Fibroblast of skin of scalp (primary cell): Measurements from ENCODE around the gene KCNG2.

Experiments
- DNase-seq: peaks from one replicate; pipeline ENCODE4 v3.0.0-alpha.2; 2013

Gene KCNG2

DNA sequence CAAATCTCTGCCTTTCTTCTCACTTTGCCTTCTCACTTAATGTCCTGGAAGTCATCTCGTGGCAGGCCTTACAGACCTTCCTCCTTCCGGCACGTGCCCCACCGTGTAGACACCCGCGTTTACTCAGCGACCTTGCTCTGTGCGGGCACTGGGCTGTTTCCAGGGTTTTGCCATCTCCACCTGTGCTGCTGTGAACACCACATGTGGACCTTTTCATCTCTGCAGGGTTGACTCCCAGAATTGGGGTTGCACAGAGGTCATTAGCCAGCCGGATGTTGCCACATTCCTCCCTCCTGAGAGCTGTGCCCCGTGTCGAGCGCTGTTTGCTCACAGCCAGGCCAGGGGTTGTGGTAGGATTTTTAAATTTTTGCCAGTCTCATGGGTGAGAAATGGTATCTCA lies 25.4 kb downstream of the KCNG2 start:
- no peak for DNase-seq

DNA sequence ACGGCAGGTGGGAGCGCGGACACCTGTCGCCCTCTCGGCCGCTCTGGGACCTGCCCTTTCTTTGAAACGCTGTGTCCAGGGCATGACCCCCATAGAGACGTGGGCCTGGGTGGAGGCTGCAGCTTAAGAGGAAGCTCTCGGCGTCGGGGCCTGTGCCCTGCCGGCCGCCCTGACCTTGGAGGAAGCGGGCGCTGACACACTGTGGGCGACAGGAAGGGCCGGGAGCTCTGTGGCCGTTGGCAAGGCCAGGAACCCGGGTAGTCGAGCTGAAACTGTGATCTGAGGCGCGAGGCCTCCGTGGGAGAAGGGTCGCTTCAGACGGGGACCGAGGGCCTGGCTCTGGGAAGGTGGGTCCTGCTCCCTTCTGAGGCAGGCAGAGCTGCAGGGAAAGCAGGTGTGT lies 28.2 kb downstream of the KCNG2 start:
- DNase-seq, result no peak

DNA sequence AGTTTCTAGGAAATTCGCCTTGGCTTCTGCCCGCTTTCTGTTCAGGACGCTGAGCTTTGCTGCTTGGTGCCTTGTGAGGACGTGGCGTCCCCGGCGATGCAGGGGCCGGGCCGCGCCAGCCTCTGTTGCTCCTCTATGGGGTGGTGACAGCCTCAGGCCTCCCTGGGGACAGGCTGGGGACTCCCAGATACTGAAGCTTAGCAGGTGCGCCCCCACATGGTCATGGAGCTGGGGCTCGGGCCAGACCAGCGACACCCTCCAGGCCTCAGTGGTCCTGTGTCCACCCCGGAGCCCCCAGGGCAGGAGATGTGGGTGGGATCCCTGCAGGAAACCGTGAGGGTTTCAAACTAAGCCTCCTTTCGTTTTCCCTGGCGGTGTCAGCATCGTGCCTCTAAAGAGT lies 29.2 kb downstream of the KCNG2 start:
- DNase-seq, result no peak

DNA sequence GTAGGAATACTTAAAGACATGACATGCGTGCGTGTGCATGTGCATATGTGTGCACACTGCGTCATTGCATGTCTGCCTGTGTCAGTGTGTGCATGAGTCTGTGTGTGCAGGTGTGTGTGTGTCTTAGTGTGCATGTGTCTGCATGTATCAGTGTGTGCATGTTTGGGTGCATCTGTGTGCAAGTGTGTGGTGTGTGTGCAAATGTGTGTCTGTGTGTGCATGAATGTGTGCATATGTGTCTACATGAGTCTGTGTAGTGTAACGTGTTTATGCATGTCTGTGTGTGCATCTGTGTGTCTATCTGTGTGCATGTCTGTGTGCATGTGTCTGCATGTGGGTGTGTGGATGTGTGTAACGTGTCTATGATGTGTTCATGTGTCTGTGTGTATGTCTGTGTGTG lies 30.5 kb downstream of the KCNG2 start:
- DNase-seq, result no peak

DNA sequence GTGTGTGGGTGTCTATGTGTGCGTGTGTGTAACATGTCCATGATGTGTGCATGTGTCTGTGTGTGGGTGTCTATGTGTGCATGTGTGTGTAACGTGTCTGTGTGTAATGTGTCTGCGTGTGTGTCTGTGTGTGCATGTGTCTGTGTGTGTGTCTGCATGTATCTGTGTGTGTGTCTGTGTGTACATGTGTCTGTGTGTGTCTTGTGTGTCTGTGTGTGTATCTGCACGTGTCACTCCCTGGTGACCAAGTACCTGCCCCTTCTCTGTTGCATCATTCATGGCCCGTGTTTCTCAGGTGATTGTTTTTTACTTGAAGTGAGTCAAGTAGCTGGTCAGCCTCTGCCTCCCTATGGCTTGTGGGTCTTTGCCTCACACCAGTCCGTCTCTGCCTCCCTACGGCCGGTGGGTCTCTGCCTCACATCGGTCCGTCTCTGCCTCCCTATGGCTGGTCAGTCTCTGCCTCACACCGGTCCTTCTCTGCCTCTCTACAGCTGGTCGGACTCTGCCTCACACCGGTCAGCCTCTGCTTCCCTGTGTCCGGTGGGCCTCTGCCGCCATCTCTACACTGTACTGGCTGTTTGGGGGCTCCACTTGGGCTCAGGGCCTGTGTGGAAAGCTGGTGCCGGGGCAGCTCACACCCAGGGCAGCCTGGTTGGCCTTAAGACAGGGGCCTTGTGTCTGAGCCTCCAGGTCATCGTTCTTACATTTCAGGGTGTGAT lies 31.6 kb downstream of the KCNG2 start:
- no peak for DNase-seq

DNA sequence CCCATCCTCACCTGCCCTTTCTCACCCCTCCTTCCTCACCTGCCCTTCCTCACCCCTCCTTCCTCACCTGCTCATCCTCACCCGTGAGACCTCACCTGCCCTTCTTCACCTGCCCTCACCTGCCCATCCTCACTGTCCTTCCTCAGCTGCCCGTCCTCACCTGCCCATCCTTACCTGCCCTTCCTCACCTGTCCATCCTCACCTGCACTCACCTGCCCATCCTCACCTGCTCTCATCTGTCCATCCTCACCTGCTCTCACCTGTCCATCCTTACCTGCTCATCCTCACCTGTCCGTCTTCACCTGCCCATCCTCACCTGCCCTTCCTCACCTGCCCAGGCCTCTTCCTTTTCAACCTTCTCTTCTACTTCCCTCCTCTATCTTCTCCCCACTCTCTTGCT lies 34.4 kb downstream of the KCNG2 start:
- DNase-seq, result no peak

DNA sequence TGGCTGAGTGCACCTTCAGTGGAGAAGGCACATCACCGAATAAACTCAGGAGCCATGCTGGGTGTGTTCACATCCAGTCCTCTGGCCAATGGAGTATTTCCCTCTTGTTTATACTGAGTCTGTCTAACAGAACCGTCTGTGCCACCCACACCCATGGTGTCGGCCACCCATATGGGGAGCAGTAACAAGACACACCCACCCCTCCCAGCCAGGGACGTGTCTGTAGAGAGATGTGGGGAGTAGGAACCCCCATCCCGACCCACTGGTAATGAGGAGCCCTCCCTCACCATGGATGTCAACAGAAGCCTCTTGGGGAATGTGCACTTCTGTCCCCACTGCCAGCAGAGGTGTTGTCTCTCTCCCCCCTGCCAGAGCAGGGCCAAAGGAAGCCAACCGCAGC lies 37.1 kb downstream of the KCNG2 start:
- no peak for DNase-seq

DNA sequence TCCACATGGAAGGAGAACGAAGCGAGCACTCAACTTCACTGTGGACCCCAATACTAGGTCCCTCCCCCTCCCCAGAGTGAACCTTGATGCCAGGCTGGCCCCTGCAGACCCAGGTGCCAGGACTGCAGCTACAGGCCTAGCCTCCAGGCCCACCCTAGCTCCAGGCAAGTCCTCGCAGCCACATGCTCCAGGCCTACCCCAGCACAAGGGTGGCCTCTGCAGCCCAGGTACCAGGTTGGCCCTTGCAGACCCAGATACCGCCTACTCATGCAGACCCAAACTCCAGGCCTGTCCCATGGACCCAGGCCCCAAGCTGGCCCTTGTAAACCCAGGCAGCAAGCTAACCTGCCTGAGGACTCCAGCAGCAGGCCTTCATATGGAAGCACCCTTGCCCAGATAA lies 44.2 kb downstream of the KCNG2 start:
- DNase-seq, result no peak

DNA sequence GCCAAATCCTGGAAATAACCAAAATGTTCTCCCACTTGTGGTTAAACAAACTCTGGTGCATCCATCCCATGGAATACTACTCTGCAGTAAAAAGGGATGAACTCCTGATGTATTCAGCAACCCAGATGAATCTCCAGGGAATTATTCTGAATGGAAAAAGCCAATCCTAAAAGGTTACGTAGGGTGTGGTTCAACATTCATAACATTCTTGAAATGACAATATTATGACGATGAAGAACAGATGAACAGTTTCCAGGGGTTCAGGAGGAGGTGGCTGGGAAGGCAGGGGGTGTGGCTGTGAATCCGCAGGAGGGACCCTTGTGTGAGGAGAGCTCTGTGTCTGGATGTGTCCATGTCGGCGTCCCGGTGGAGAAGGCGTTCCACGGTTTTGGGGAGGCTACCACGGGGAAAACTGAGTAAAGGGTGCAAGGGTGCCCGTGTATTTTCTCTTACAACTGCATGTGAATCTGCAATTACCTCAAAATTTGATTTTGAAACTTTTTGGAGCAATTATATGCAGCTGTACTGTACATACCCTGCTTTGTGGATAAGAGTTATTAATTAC lies 47.3 kb downstream of the KCNG2 start:
- DNase-seq, result no peak

DNA sequence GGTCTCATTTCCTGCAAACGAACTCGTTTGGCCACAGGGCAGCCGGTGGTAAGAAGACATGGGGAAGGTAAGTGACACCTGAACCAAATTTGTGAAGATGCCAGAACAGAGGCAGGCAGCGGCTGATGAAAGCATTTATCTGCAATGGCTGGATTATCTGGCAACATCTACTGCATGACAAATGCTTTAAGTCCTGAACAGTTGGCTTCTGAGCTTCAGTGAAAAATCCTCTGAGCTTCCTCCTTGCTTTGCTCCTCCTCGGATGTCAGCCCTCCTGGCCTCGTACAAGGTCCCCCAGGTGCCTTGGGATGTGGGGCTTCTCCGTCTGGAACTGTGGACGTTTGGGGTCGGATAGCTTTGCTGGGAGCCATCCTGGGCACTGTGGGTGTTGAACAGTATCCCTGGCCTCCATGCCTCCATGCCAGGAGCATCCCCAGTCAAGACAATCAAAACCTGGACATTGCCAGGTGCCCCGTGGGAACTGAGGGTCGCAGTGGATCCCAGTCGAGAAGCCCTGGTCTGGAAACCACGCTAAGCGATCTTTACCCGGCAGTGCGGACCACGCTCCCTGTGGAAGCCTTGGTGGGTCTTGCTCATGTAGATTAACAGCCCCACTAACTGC lies 49.3 kb downstream of the KCNG2 start:
- no peak for DNase-seq

DNA sequence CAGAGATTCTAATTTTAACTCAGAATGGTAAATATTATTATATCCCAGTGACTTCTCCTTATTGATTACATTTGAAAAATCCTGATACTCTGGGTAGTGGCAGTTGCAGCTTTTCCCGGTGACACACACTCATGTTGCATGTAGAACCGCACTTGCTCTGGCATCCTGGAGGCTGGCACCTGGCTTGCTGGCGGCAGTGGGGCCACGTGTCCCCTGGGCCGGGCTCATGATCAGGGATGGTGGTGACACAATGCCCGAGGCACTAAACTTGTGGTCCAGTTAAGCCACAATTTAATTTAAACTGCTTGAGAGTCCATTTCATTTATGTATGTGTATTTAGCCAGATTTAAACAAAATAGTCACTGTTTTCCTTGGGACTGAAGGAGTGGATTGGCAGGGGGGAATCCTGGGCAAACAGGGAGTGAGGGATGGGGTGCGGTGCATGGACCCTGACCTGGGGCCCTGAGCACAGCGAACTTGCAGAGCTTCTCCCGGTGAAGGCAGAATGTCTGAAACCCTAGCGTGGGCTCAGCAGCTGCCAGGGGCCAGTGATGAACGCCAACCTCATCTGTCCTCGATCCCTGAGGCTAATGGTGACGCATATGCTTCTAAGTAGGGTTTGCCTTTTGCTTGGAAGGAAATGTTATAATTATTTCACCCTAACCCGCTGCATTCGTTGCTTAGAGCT lies 50.0 kb downstream of the KCNG2 start:
- no peak for DNase-seq

DNA sequence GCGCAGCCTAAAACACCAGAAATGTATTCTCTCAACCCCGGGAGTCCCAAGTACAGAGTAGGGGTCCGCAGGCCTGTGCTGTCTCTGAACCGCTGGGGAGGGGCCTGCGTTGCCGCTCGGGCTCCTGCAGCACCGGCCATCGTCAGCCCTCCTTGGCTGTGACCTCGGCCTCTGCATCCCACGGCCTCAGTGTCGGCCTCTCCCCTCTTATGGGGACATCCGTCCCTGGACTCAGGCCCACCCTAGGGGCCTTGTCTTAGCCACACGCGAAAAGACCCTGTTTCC lies 50.5 kb downstream of the KCNG2 start:
- DNase-seq, result no peak

DNA sequence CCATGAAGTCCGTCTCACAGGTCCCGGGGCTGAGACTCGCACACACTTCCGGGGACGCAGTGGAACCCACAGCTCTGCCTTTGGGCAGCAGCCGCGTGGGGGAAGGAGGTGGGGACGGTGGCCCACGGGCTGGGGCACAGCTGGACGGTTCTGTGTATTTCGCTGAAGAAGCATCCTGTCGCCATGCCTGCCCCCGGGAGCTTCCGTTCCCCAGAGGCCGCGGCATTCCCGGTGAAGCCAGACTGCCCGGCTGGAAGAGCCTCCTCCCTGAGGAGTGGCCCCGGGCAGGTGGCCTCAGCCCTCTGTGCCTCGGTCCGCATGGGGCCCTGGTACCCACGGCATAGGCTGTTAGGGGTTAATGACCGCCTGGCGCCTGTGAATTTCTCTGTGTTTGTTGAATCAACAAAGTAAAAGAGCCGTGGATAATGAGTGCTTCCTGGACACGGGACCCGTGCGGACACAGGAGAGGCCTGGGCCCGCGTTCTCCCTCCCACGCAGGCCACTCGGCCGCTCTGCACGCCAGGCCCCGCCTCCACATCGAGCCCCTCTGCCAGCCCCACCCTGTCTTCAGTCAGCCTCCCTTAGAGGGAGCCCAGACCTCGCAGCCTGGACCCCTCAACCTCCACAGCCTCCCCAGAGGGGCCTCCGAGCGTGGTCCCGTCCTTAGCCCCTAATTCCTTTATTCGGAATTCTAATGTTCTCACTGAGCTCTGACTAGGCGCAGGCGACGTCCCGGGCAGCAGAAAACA lies 51.0 kb downstream of the KCNG2 start:
- DNase-seq, result no peak

DNA sequence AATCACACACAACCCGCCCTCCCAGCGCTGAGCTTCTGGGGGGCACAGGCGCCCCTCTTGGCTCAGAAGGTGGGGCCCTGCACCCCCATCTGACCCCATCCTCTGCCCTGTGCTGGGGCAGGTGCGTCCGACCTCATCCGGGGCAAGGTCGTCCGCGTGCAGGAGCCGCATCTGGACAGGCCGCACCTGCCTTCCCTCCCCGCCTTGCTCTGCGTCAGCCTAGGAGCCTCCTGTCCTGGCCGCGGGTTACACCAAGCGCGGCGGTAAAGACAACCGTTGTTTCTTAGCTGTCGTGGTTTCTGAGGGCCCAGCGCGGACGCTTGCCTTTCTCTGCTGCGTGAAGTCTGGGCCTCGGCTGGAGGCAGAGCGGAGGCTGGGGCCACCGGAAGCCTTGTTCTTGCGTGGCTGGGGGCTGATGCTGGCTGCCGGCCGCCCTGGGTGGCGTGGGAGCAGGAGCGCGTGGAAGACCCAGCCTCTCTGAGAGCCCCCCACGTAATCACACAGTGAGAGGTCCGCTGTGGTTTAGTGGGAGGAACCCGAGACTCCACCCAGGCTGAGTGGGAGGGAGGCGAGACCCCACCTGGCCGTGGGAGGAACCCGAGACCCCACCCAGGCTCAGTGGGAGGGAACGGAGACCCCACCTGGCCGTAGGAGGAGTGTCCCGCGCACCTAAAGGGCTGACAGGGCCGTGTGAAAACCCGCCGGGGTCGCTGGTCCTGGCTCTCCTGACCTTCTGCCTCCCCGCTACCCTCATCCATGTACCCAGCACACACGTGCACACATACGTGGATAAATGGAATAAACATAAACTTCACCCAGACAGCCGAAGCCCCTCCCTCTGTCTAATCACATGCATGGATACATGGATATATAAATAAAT lies 51.8 kb downstream of the KCNG2 start:
- no peak for DNase-seq

DNA sequence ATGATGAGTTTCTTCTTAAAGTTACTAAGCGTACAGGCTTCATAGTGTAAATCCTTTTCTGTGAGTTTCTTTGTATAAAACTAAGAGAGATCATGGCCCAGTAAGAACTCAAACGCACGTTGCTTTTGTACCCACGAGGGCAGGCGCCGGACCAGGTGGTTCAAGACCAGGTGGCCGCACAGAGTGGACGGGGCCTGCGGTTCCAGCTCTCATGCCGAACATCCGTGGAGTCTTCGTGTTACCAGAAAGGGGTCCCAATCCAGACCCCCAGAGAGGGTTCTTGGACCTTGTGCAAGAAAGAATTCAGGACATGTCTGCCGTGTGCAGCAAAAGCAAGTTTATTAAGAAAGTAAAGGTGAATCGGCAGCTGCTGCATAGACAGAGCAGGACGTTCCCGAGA lies 53.0 kb downstream of the KCNG2 start:
- DNase-seq, result no peak

DNA sequence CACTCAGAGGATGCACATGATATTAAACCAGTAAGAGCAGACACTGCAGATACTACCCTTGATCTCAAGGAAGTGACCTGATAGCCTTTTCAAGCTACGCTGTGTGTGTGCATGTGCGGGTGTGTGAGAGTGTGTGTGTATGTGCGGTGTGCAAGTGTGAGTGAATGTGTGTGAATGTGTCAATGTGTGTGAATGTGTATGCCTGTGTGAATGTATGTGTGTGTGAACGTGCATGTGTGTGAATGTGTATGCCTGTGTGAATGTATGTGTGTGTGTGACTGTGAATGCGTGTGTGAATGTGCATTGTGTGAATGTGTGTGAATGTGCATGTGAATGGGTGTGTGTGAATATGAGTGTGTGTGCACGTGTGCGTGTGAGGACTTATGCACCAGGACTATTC lies 53.8 kb downstream of the KCNG2 start:
- no peak for DNase-seq

DNA sequence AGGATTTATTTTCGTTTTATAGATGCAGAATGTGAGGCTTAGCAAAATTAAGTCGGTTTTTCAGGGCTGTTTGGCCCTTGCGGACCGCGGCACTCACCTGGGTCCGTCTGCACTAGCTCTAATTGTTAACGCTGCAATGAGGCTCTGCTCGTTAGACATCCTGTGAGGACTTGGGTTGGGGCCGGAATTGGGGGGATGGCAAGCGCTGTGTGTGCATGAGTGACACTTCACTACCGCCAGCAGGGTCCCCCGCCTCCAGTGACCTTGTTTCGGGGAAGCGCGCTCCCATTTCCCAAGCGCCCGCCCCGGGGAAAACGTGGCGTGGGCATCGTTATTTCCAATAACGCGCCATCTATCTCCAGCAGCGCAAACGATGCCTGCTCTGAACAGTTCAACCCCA lies 54.2 kb downstream of the KCNG2 start:
- no peak for DNase-seq

DNA sequence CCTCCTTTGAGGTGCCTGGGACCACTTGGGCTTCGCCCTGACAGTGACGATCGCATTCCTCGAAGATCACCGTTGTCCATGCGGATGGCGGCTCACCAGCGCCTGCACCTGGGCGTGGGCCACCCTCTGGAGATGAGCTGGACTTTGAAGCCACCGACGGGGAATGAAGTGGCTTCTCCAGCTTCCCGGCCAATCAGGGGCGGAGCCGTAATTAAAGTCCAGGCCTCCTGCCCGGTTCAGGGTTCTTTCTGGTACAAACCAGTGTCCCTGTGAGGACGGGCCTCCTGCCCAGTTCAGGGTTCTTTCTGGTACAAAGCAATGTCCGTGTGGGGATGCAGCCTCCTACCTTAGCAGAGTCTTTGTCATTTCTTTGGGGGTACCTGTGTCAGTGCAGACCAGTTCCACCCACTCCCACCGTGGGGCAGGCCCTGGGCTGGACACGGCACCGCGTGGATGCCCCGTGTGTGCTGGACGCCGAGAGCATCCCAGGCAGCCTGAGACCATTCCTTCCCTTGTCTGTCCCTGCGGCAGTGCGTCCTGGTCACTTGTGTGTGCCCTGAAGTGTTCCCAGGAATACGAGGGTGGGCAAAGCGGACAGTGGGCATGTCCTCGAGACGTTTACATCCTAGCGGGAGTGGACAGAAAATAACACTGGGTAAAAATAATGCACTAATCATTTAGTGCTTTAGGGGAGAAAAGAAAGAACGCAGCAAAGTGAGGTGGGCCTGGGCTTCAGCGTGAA lies 55.0 kb downstream of the KCNG2 start:
- DNase-seq, result no peak

DNA sequence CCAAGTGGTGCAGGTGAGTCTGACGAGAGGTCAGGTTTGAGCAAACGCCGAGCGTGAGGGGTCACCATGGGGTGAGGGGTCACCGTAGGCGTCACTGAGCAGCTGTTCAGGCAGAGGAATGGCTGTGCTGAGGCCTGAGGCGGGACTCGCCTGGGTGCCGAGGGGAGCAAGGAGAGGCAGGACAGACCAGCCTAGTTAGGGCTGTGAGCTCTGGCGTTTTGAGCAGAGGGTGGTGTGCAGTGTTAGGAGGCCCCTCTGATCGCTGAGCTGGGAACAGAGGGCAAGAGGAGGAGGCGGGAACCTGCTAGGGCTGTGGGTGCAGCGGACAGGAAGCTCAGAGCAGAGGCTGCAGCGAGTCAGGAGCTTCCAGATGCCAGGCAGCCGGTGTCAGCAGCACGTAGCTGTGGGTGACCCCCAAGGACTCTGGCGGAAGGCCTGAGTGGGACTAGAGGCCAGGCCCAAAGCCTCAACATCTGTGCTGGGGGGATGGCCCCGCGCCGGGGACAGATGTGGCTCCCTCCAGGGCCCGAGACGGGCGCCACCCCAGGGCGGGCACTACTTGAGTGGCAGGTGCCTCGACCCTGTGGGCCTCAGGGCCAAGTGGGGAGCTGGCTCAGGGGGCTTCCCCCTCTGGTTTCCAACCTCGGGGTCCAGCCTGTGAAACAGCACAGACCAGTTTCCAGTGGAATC lies 55.7 kb downstream of the KCNG2 start:
- DNase-seq, result no peak

DNA sequence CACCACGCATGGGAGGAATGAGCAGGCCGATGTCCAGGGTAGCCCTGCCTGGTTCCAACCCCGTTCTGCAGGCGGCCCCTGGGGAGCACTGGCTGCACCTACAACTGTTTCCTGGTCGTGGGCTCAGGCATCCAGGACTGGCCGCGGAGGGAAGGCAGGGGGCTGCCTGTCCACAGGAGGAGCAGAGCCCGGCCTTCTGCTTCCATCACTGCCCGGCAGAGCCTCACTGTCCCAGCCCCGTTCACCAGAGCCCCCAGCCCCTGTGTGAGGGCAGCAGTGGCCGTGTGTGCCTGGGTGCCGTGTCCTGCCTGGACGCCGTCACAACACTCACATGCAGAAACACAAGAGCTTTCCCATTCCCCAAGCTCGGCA lies 56.2 kb downstream of the KCNG2 start:
- no peak for DNase-seq
